Endodermal cell (in vitro differentiated cells): ENCODE results near the gene MISP3. TPM values are rescaled to one million over a fixed set of nuclear protein-coding genes. Genes with fewer than 3 reads are reported as not detected.

Experiments used
- DNase-seq: peaks from one replicate; pipeline ENCODE4 v3.0.0-alpha.2; 2017
- H3K27ac ChIP-seq: 2 replicates; pipeline ENCODE4 v1.5.1; 2013; ENCODE audit warnings: mild to moderate bottlenecking, low read depth, low read length, moderate library complexity
- H3K27me3 ChIP-seq: 2 replicates; pipeline ENCODE4 v1.6.1; 2013; ENCODE audit warnings: mild to moderate bottlenecking, low read length, moderate library complexity; ENCODE audit not compliant: insufficient read depth, control insufficient read depth, poor library complexity, severe bottlenecking
- H3K36me3 ChIP-seq: 2 replicates; pipeline ENCODE4 v1.7.0; 2013; ENCODE audit warnings: mild to moderate bottlenecking, low read length, moderate library complexity; ENCODE audit not compliant: control insufficient read depth, insufficient read depth
- H3K4me1 ChIP-seq: one replicate; pipeline ENCODE4 v1.7.0; 2013; ENCODE audit warnings: low read length; ENCODE audit not compliant: control insufficient read depth, insufficient read depth
- H3K4me3 ChIP-seq: 2 replicates; pipeline ENCODE4 v1.5.1; 2013; ENCODE audit warnings: mild to moderate bottlenecking, low read length, moderate library complexity
- H3K9ac ChIP-seq: 2 replicates; pipeline ENCODE4 v1.6.1; 2013; ENCODE audit warnings: mild to moderate bottlenecking, low read length, moderate library complexity; ENCODE audit not compliant: poor library complexity, severe bottlenecking; ENCODE audit errors: extremely low read depth
- H3K9me3 ChIP-seq: 2 replicates; pipeline ENCODE4 v1.6.1; 2013; ENCODE audit warnings: mild to moderate bottlenecking, low read length, moderate library complexity; ENCODE audit not compliant: control insufficient read depth
- H3K27ac Mint-ChIP-seq: 2 replicates; pipeline ENCODE4 v1.8.0; 2020; ENCODE audit warnings: mixed read lengths
- H3K27me3 Mint-ChIP-seq: 2 replicates; pipeline ENCODE4 v1.8.0; 2021; ENCODE audit warnings: mild to moderate bottlenecking, mixed read lengths; ENCODE audit not compliant: insufficient read depth
- H3K36me3 Mint-ChIP-seq: 2 replicates; pipeline ENCODE4 v1.8.0; 2020; ENCODE audit warnings: low read depth, mixed read lengths
- H3K4me1 Mint-ChIP-seq: 2 replicates; pipeline ENCODE4 v1.8.0; 2020; ENCODE audit warnings: mixed read lengths
- H3K4me3 Mint-ChIP-seq: 2 replicates; pipeline ENCODE4 v1.8.0; 2020; ENCODE audit warnings: mild to moderate bottlenecking, moderate library complexity, mixed read lengths
- H3K9me3 Mint-ChIP-seq: 2 replicates; pipeline ENCODE4 v1.8.0; 2020; ENCODE audit warnings: mild to moderate bottlenecking, mixed read lengths
- WGBS, 2 experiments: methylation state at CpG; one replicate each; pipeline versions ENCODE4 v1.1.5 to v1.1.7; 2013; ENCODE audit warnings: missing lambda C conversion rate in 2 of 2, mixed read lengths in 1 of 2; ENCODE audit not compliant: insufficient coverage in 1 of 2, insufficient read length in 1 of 2; 5-methylcytosine and 5-hydroxymethylcytosine counted together
- total RNA-seq, 2 donors: library from RNA; stranded (reverse); fragmentation: NEBNext Ultra II Directional in 1 of 2; extraction: Animal tissue kit (Norgen Biotek cat#: 25700) in 1 of 2; gene quantifications; 2 replicates in 1 of 2; 3 replicates in 1 of 2; pipeline ENCODE4 v1.2.1, GENCODE V29; 2021
- TF ChIP-seq, protein P1 (sequence below): fragments of 200-600 bp; sonication (generic); conservative IDR thresholded peaks from 2 replicates; pipeline ENCODE4 v1.5.0; 2021; ENCODE audit warnings: antibody characterized with exemption, mild to moderate bottlenecking

The MISP3 gene
- total RNA-seq, 2 donors from 2014 or later, result 0.73 to 1.4 TPM

DNA sequence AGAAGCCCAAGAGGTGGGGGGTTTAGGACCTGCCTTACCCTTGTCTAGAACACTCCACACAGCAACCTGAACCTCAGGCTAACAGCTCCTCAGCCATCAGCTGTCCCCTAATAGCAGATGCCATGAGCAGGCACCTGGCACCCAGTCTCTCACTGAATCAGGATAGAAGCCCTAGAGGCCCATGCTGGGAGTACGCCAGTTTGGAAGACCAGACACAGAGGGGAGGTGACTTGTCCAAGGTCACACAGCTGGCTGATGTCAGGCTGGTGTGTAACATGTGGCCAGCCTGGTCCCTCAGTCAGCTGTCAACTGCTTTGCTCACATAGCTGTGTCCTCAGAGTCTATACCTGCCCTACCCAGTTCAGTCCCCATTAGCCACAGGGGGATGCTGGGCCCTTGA lies 30.7 kb downstream of the MISP3 start:
- peaks cover 21% of the 10 kb centered on the region for H3K36me3 ChIP-seq
- no peak overlapping the region for H3K4me3 ChIP-seq
- WGBS, 2 experiments, result 89 to 100% methylated on average over 1 of the region's 1 CpG
- no peak overlapping the region for H3K4me3 Mint-ChIP-seq
- no peak overlapping the region for H3K27ac Mint-ChIP-seq
- H3K9me3 ChIP-seq, result no peaks in the 10 kb centered on the region
- no peak for DNase-seq
- H3K9ac ChIP-seq, result no peak overlapping the region
- TF ChIP-seq, protein P1, sequence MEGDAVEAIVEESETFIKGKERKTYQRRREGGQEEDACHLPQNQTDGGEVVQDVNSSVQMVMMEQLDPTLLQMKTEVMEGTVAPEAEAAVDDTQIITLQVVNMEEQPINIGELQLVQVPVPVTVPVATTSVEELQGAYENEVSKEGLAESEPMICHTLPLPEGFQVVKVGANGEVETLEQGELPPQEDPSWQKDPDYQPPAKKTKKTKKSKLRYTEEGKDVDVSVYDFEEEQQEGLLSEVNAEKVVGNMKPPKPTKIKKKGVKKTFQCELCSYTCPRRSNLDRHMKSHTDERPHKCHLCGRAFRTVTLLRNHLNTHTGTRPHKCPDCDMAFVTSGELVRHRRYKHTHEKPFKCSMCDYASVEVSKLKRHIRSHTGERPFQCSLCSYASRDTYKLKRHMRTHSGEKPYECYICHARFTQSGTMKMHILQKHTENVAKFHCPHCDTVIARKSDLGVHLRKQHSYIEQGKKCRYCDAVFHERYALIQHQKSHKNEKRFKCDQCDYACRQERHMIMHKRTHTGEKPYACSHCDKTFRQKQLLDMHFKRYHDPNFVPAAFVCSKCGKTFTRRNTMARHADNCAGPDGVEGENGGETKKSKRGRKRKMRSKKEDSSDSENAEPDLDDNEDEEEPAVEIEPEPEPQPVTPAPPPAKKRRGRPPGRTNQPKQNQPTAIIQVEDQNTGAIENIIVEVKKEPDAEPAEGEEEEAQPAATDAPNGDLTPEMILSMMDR, result no peak
- H3K4me1 ChIP-seq, result no peaks in the 10 kb centered on the region
- no peaks in the 10 kb centered on the region for H3K27me3 ChIP-seq
- peaks cover 34% of the 10 kb centered on the region for H3K36me3 Mint-ChIP-seq
- H3K27me3 Mint-ChIP-seq, result no peaks in the 10 kb centered on the region
- no peaks in the 10 kb centered on the region for H3K9me3 Mint-ChIP-seq
- H3K27ac ChIP-seq, result no peak overlapping the region
- no peaks in the 10 kb centered on the region for H3K4me1 Mint-ChIP-seq

DNA sequence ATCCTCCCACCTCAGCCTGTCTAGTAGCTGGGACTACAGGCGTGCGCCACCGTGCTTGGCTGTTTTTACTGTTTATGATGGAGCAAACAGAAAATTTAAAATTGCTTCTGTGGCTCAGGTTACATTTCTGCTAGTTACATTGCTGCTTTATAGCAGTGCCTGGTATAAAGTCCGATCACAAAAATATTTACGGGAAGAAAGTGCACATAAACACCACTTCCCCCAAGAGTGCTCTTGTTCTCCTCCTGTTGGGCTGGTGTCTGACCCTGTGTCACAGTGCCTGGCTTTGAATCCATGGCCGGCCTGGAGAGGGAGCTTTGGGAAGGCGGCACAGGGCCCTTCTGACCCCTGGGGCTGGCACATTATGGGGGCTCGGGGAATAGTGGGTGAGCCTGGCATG lies 33.1 kb downstream of the MISP3 start:
- Histone ChIP-seq H3K4me3 (no peak overlapping the region), H3K36me3 (peaks cover 18% of the 10 kb centered on the region), H3K9me3 (no peaks in the 10 kb centered on the region), H3K27me3 (no peaks in the 10 kb centered on the region), H3K9ac (no peak overlapping the region), H3K27ac (no peak overlapping the region), H3K4me1 (no peaks in the 10 kb centered on the region)
- 93 to 97% methylated on average over 6 to 8 of the region's 8 CpGs for WGBS, 2 experiments
- Mint-ChIP-seq H3K27me3 (no peaks in the 10 kb centered on the region), H3K4me3 (no peak overlapping the region), H3K4me1 (no peaks in the 10 kb centered on the region), H3K36me3 (peaks cover 31% of the 10 kb centered on the region), H3K9me3 (no peaks in the 10 kb centered on the region), H3K27ac (no peak overlapping the region)
- no peak for DNase-seq
- TF ChIP-seq, protein P1, result no peak

DNA sequence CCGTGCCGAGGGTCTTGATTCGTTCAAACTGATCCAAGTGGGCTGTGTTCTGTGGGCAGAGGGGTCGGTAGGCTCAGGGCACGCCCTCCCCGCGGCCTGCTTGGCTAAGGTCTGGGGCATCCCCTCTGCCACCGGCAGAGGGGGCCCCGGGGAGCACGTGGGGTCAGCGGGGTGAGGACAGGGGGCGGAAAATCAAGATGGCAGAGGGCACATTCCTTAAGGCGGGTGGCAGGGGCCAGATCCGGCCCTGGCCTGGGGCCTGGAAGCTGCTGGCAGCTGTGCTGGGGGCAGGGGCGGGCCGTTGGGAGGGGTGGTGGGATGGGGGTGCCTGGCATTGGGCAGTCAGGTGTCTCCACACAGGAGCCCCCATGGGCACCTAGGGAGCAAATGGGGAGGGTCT lies 34.3 kb downstream of the MISP3 start:
- Mint-ChIP-seq H3K4me3 (no peak overlapping the region), H3K27me3 (no peaks in the 10 kb centered on the region), H3K4me1 (no peaks in the 10 kb centered on the region), H3K27ac (no peak overlapping the region), H3K9me3 (no peaks in the 10 kb centered on the region), H3K36me3 (peaks cover 25% of the 10 kb centered on the region)
- Histone ChIP-seq H3K27me3 (no peaks in the 10 kb centered on the region), H3K9me3 (no peaks in the 10 kb centered on the region), H3K27ac (no peak overlapping the region), H3K36me3 (peaks cover 17% of the 10 kb centered on the region), H3K9ac (no peak overlapping the region), H3K4me1 (no peaks in the 10 kb centered on the region), H3K4me3 (no peak overlapping the region)
- no peak for DNase-seq
- 95 to 100% methylated on average over 3 to 16 of the region's 16 CpGs for WGBS, 2 experiments
- TF ChIP-seq, protein P1, result no peak
